Measurements from ENCODE around the gene RGS9. TPM values are rescaled to one million over a fixed set of nuclear protein-coding genes. Genes with fewer than 3 reads are reported as not detected.

Gene RGS9
- total and polyA plus RNA-seq, 4 donors, result 2.1 to 10.6 (median 3.3) TPM

DNA sequence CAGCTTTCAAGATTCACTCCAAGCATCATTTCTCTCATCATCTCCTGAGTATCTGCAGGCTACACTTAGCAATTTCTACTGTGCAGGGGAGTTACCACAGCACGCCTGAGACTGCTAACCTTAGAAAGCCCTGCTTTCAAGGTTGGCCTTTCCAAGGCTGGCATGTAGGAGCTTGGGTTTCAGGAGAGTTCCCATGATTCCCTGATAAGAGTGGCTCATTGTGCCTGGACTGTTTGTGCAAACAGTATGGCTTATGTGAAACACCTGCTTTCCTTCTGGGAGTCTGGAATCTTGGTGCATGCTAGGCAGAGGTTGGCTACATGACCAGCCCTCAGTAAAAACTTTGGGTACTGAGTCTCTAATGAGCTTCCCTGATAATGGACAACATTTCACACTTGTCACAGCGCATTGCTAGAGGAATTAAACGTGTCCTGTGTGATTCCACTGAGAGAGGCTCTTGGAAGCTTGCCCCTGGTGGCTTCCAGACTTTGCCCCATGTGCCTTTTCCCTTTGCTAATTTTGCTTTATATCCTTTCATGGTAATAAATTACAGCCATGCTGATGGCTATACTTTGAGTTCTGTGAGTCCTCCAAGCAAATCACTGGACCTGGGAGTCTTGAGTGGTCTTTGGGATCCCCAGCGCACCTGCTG, 19.7 kb upstream of the RGS9 start:
- Histone ChIP-seq H3K9ac (ENCODE audit: insufficient read depth in 1 of 2, low read length in 2 of 2) (no peak overlapping the region), H3K9me3 (ENCODE audit: control insufficient read depth in 4 of 4, insufficient read depth in 3 of 4, low read length in 3 of 4) (peaks cover 0 to 2% (median 0%) of the 10 kb centered on the region in 4 donors), H3K36me3 (ENCODE audit: control insufficient read depth in 4 of 4, insufficient read depth in 4 of 4, low read length in 4 of 4) (no peaks in the 10 kb centered on the region), H3K4me1 (ENCODE audit: control insufficient read depth in 5 of 5, insufficient read depth in 5 of 5, low read length in 5 of 5) (no peaks in the 10 kb centered on the region), H3K4me3 (no peak overlapping the region), H3K27me3 (ENCODE audit: control insufficient read depth in 3 of 3, insufficient read depth in 3 of 3, low read length in 2 of 3) (peaks cover 0 to 2% (median 0%) of the 10 kb centered on the region in 3 donors), H3K27ac (ENCODE audit: low read depth in 1 of 2, low read length in 1 of 2) (no peak overlapping the region)
- DNase-seq (no peak), ATAC-seq (ENCODE audit: insufficient read depth, low FRiP score) (no peak)
- WGBS, 2 donors, result 86 to 96% methylated on average over 4 of the region's 4 CpGs
- no peak for TF ChIP-seq CTCF (IDR thresholded peaks at IDR 0.05; ENCODE audit: control extremely low read depth, extremely low read depth)

DNA sequence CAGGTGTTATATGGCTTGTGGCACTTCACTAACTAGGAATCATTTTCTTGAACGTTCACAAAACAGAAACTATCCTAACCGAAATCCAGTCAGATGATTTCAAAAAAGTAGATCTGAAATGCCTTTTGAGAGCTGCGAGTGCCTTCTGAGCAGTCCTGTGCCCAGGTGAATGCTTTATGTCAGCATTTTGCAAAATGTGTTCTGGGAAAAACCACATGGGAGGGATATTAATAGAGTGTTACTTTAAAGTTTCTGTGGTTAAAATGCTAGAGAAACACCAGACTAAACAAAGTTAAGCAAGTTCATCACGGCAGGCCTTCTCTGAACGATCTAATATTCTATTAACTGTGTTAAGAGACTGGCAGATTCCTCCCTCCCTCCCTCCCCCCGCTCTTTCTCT, 15.8 kb upstream of the RGS9 start:
- Histone ChIP-seq H3K9me3 (ENCODE audit: control insufficient read depth in 4 of 4, insufficient read depth in 3 of 4, low read length in 3 of 4) (peaks cover 0 to 2% (median 0%) of the 10 kb centered on the region in 4 donors), H3K9ac (ENCODE audit: insufficient read depth in 1 of 2, low read length in 2 of 2) (no peak overlapping the region), H3K4me3 (no peak overlapping the region), H3K4me1 (ENCODE audit: control insufficient read depth in 5 of 5, insufficient read depth in 5 of 5, low read length in 5 of 5) (peaks cover 0 to 8% (median 0%) of the 10 kb centered on the region in 5 donors), H3K27ac (ENCODE audit: low read depth in 1 of 2, low read length in 1 of 2) (no peak overlapping the region), H3K36me3 (ENCODE audit: control insufficient read depth in 4 of 4, insufficient read depth in 4 of 4, low read length in 4 of 4) (no peaks in the 10 kb centered on the region), H3K27me3 (ENCODE audit: control insufficient read depth in 3 of 3, insufficient read depth in 3 of 3, low read length in 2 of 3) (peaks cover 0 to 2% (median 0%) of the 10 kb centered on the region in 3 donors)
- 39 to 59% methylated on average over 6 of the region's 6 CpGs for WGBS, 2 donors
- no peak for DNase-seq
- no peak for TF ChIP-seq CTCF (IDR thresholded peaks at IDR 0.05; ENCODE audit: control extremely low read depth, extremely low read depth)
- no peak for ATAC-seq (ENCODE audit: insufficient read depth, low FRiP score)

DNA sequence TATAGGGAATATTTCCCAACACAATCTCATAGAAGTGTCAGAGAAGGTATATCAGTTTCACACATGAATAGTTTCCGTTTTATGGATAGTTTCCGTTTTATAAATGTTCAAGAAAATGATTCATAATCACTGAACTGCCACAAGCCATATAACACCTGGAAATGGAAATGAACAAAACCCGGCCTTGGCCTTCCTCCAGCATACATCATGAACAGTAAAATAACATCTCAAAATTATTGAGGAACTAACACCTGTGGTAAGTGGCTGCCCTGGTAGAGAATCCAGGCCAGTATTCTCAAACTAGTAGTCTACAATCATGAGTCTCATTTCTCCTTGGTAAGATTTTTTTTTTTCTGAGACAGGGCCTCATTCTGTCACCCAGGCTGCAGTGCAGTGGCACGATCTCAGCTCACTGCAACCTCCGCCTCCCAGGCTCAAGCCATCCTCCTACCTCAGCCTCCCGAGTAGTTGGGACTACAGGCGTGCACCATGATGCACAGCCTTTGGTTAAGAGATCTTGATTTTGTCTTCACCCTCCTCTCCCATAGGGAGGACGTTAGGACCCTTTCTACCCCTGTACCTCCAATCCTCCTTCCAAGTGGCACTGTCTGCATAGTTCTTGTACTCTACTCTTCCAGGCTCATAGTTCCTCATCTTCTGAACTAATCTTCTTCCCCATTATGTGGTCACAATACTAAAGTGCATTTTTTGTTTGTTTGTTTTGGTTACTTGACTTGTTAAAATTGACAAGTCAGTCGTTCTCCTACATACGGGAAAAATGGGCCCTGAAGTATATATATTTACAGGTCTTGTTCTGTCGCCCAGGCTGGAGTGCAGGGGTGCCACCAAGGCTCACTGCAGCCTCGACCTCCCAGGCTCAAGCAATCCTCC, 15.0 kb upstream of the RGS9 start:
- no peak overlapping the region for H3K4me3 ChIP-seq
- WGBS, 2 donors, result 71 to 80% methylated on average over 12 of the region's 12 CpGs
- H3K9me3 ChIP-seq (ENCODE audit: control insufficient read depth in 4 of 4, insufficient read depth in 3 of 4, low read length in 3 of 4), result peaks cover 0 to 2% (median 0%) of the 10 kb centered on the region in 4 donors
- no peak overlapping the region for H3K9ac ChIP-seq (ENCODE audit: insufficient read depth in 1 of 2, low read length in 2 of 2)
- no peak overlapping the region for H3K27ac ChIP-seq (ENCODE audit: low read depth in 1 of 2, low read length in 1 of 2)
- peaks cover 0 to 2% (median 0%) of the 10 kb centered on the region in 3 donors for H3K27me3 ChIP-seq (ENCODE audit: control insufficient read depth in 3 of 3, insufficient read depth in 3 of 3, low read length in 2 of 3)
- ATAC-seq (ENCODE audit: insufficient read depth, low FRiP score), result no peak
- H3K4me1 ChIP-seq (ENCODE audit: control insufficient read depth in 5 of 5, insufficient read depth in 5 of 5, low read length in 5 of 5), result peaks cover 0 to 8% (median 0%) of the 10 kb centered on the region in 5 donors
- TF ChIP-seq CTCF (IDR thresholded peaks at IDR 0.05; ENCODE audit: control extremely low read depth, extremely low read depth), result no peak
- no peak for DNase-seq
- H3K36me3 ChIP-seq (ENCODE audit: control insufficient read depth in 4 of 4, insufficient read depth in 4 of 4, low read length in 4 of 4), result no peaks in the 10 kb centered on the region

Measured in lung (tissue), 12 donors.